ENCODE data around the gene SMAGP.

GRCh38 chr12:51247523-51248206 lies 22.6 kb downstream of the SMAGP start:
- no peak for TF ChIP-seq NR2C2 (CRISPR knock-in tag; IDR thresholded peaks at IDR 0.05)
- no peak for TF ChIP-seq ELF4 (CRISPR knock-in tag; IDR thresholded peaks at IDR 0.05; ENCODE audit: low read depth)
- no peak for TF ChIP-seq CTCF (IDR thresholded peaks at IDR 0.05)
- no peak for TF ChIP-seq KAT7 (CRISPR knock-in tag; IDR thresholded peaks at IDR 0.05; ENCODE audit: borderline replicate concordance)
- TF ChIP-seq PREB (CRISPR knock-in tag; IDR thresholded peaks at IDR 0.05; ENCODE audit: borderline replicate concordance): no peak
- no peak for TF ChIP-seq ATF1 (CRISPR knock-in tag; IDR thresholded peaks at IDR 0.05)
- no peak for TF ChIP-seq ZBTB21 (CRISPR knock-in tag; IDR thresholded peaks at IDR 0.05; ENCODE audit: borderline replicate concordance)
- no peak for TF ChIP-seq FOXP1 (CRISPR knock-in tag; IDR thresholded peaks at IDR 0.05; ENCODE audit: borderline replicate concordance)
- TF ChIP-seq TCF7 (CRISPR knock-in tag; IDR thresholded peaks at IDR 0.05; ENCODE audit: low read depth): no peak
- no peak for TF ChIP-seq MYBL2 (CRISPR knock-in tag; IDR thresholded peaks at IDR 0.05)
- TF ChIP-seq ZNF232 (CRISPR knock-in tag; IDR thresholded peaks at IDR 0.05): no peak
